IPS-NIHi7 (cell line): ENCODE data around the gene SKAP1.
"Not testable (repeated sequence)": the region's sequence is repeated elsewhere in the genome, so short reads cannot be mapped to it uniquely, and the experiment has no call there.

ENCODE experiments used
- DNase-seq: peaks from one replicate; pipeline ENCODE4 v3.0.0; 2012; ENCODE audit warnings: mixed read lengths; ENCODE audit errors: extremely low spot score

Gene SKAP1

DNA sequence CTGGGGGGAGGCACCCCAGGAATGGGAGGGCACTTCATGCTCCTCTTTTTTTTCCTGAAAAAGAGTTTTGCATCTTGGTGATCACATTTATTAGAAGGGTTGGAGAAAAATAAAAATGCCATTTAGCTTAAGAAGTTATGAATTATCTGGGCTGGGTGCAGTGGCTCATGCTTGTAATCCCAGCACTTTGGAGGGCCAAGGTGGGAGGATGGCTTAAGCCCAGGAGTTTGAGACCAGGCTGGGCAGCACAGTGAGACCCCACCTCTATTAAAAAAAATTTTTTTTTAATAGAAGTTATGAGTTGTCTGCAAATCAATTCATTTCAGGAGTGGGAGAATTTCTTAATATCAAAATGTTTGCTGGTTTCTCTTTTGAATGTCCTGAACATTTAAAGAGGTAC is 219.0 kb downstream of the SKAP1 start:
- DNase-seq = no peak

GRCh38 chr17:48209973-48210372 is 220.0 kb downstream of the SKAP1 start:
- DNase-seq = no peak

- no peak for DNase-seq
Measured at GRCh38 chr17:48207776-48208544, 222.1 kb downstream of the SKAP1 start.

- DNase-seq = not testable (repeated sequence)
Measured at GRCh38 chr17:48207036-48207435, 223.0 kb downstream of the SKAP1 start.

GRCh38 chr17:48202959-48203358 is 227.1 kb downstream of the SKAP1 start:
- DNase-seq = no peak

GRCh38 chr17:48198950-48199541 is 231.0 kb downstream of the SKAP1 start:
- no peak for DNase-seq

DNA sequence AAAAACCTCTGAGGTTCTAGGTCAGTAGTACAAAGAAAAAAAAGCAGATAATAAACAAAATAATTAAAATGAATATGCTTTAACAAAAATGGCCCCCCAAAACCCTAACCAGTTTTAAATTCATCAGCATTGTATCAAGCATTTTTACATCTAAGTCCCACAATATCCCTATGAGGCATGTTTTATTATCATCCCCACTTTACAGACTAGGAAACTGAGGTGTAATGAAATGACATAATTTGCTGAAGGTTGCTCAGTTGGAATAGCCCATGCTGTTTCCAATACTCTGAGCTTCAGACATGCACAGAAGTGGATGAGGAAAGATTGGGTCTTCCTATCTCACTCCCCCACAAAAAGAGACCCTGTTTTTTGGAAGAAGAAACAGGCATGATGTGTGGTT is 234.1 kb downstream of the SKAP1 start:
- no peak for DNase-seq

DNA sequence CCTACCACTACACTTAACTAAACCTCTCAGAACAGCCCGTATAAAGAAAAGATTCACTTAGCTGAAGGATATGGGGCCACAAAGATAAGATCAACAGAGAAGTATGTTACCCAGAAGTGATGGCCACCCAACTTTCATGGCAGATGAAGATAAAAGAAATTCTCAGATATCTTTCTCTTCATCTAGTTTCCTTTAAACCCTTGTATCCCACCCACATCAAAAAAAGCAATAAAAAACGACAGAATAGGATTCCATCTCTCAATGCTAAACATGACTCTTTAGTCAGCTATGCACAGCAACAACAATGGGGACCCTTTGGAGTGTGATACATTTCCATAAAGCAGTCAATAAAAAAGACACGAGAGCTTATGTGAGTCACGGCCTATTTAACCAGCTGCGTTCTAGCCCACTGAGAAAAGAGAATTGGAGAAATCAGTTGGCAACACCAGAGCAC is 235.9 kb downstream of the SKAP1 start:
- DNase-seq = no peak

DNA sequence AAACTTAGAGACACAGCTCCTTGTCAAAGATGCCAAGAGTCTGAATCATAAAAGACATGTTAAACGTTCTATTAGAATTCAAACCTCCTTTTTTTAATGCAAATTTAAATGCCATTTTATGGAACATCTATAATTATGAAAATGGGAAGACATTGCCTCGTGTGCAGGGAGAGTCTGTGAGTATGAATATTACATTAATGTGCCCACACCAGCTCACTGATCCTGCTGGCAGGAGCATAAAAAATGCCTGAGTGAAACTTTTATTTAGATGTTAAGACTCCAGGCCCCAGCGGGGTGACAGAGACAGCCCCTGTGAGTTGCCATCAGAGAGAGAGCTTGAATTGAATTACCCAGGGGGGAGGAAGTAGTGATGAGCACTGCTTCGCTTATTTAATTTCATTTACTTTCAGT is 237.7 kb downstream of the SKAP1 start:
- DNase-seq = no peak

DNA sequence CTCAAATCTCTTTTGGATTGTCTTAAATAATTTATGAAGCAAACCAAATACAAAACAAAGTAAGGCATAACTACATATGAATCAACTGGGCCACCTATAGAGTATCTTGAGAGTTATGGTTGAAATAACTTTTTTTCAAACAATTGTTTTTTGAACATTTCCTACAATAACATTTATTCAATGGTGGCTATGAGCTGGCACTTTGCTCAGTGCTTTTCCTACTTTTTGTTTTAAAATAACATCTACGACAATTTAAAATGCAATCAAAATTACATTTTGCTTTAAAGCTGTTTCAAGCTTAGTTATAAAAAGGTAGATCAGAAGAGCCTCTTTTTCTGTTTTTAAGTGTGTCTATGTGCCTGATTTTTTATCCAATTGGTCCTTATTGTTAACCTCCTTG is 238.7 kb downstream of the SKAP1 start:
- no peak for DNase-seq

- no peak for DNase-seq
Measured at GRCh38 chr17:48190871-48191270, 239.1 kb downstream of the SKAP1 start.

- DNase-seq = no peak
Measured at GRCh38 chr17:48187872-48188608, 242.0 kb downstream of the SKAP1 start.

DNA sequence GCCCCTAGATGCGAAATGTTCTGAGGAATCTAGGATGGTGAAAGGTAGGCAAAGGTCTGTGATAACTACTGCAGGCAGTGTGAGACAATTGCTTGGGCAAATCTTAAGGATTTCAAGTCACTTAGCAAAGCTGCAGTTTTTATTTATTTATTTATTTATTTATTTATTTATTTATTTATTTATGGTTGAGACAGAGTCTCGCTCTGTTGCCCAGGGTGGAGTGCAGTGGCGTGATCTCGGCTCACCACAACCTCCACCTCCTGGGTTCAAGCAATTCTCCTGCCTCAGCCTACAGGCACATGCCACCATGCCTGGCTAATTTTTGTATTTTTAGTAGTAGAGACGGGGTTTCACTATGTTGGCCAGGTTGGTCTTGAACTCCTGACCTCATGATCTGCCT is 243.7 kb downstream of the SKAP1 start:
- not testable (repeated sequence) for DNase-seq

DNA sequence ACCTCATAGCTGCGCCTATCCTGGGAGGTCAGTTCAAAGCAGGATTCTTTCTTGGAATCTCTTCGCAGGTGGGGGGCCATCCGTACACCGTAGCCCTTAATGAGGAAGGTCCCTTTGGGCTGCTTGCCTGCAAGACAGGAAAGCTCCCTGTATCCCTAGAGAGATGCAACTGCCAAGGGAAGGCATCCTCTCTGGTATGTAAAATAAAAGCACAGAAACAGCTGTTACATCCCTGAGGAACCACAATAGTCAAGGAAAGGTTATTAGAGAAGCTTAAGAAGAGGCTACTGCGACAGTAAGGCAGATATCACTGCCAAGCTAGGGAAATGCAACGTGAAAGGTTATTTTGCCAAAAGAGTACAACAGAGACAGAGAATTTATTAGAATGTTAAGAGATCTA is 245.3 kb downstream of the SKAP1 start:
- DNase-seq = no peak

GRCh38 chr17:48181653-48182052 is 248.4 kb downstream of the SKAP1 start:
- peak; percentile 73 for DNase-seq

- no peak for DNase-seq
Measured at GRCh38 chr17:48180842-48181629, 249.0 kb downstream of the SKAP1 start.

DNA sequence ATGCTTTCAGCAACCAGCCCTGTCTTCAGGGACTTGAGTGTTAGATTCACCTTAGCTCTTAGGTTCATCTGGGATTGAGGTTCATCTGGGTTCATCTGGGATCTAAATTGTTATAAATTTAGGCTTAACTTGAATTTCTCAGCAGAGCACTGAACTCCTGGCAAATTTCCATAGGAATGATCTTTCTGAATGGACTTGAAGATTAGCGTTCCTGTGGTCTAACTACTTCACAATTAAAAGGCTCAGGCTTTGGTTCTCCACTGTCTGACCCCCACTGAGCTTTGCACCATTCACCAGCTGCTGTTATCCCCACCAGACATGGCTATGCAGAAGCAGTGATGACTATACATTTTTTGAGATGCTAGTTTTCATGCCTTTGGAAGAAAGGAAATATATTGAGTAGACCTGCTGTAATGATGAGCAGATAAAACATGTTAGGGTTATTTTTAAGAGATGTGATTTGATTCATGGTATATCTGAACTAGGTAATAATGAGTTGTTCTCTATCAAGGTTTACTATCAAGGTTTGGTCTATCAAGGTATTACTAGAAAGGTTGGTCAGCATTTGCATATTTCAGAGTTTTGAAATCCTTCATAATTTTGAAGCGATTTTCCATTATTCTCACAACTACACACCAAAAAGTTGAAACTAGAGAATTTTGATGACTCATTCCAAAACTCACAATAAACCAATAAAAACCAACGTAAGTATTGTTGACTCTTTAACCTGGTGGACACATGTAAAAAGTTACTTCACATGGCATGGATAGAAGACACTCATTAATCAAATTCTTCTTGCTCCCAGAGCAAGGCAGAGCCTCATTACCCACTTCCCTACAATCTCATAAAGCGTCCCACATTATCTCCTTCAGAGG is 250.7 kb downstream of the SKAP1 start:
- no peak for DNase-seq

DNA sequence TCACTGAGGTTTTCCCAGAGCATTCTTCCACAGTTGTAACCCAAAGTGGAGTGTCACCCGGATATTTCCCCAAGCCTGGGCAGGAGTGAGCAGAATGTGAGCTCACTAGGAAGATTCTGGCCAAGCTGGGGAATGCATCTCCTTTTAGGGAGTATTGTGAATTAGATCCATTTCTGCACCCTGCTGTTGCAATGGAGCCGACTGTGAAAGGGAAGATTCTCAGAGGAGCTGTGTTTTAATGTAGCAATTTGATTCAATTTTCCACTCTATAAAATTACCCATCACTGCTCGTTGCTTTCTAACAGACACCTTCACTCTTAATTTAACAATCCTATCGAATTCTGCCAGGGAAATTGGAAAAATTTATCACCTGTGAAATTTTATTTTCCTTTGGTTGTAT is 251.7 kb downstream of the SKAP1 start:
- no peak for DNase-seq

DNA sequence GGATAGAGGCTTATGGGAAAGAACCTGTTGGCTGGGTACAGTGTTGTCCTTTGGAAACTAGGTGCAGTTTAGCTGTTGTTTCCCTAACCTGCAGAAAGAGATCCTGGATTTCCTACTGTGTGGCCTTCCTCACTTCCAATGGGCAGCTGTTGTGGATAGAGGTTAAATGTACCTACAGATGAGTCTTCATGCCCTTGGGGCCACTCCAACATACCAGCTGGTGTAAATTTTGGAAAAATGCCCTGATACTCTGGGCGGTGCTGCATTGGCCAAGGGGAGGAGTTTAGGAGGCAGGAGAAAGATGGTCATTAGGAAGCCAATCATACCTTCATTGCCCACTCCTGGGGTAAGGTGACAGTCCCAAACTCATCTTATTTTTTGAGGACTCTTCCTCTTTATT is 252.2 kb downstream of the SKAP1 start:
- no peak for DNase-seq

DNA sequence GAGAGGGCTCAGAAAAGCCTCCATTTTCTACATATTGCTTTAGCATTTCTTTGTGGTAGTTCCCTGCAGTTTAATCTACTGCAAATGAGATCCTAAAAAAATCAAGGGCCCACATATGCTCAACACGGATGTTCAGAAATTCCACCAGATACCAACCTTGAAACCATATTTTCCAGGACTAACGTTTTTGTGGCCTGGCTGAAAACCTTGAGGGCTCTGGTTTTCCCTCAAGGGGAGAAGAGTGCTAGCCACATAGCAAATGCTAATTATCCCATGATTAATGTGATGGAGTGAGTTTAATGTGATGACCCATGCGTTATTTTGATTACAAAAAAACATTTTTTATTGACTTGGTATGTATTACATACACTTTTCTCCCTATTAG is 253.6 kb downstream of the SKAP1 start:
- no peak for DNase-seq
